ENCODE results near the gene NCAPH2. TPM values are rescaled to one million over a fixed set of nuclear protein-coding genes. Genes with fewer than 3 reads are reported as not detected.

NCAPH2 gene
- total and polyA plus RNA-seq, 2 of the 8 experiments (the other 6 are each of a cell fraction or from before 2014, with no cell fraction given), result 62.2 to 81.6 TPM

DNA sequence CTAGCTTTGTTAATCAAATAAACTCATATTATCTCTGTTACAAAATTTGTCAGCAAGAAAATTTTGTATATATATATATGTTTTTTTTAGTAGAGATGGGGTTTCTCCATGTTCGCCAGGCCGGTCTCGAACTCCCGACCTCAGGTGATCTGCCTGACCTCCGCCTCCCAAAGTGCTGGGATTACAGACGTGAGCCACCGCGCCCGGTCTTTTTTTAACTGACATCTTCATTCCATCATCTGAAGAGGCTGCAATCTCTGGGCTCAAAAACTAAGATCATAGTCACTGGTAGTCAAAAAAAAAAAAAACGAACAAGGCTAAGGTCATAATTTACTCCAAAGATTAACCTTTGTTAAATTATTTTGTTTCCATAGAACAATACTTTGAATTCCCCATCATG, 32.4 kb downstream of the NCAPH2 start:
- H3K4me1 ChIP-seq (replicated peaks in 1 of 4; ENCODE audit: control insufficient read depth in 3 of 4, insufficient read depth in 4 of 4, low read length in 3 of 4), result peaks cover 0 to 2% (median 0%) of the 10 kb centered on the region in 4 experiments; a peak in 1 of 7 replicates
- H2BK120ac ChIP-seq (replicated peaks; ENCODE audit: low read depth, low read length), result no peak overlapping the region
- H3K79me2 ChIP-seq (ENCODE audit: control insufficient read depth in 1 of 2, insufficient read depth in 2 of 2, low read length in 2 of 2), result no peaks in the 10 kb centered on the region
- H2AK5ac ChIP-seq (ENCODE audit: low read depth, low read length), result no peak overlapping the region
- H2BK20ac ChIP-seq (ENCODE audit: low read length), result no peak overlapping the region
- peaks cover 0 to 10% (median 6%) of the 10 kb centered on the region in 4 experiments; a peak in 5 of 7 replicates for H3K27me3 ChIP-seq (replicated peaks in 1 of 4; ENCODE audit: control insufficient read depth in 3 of 4, extremely low read depth in 1 of 4, insufficient read depth in 3 of 4, low read length in 3 of 4)
- no peaks in the 10 kb centered on the region for H3K79me1 ChIP-seq (ENCODE audit: low read depth, low read length)
- no peak overlapping the region for H3K23ac ChIP-seq (ENCODE audit: insufficient read length)
- H3K56ac ChIP-seq (replicated peaks; ENCODE audit: insufficient read length, low read depth, low read length), result no peak overlapping the region
- H2AFZ ChIP-seq (ENCODE audit: low read length), result no peak overlapping the region
- no peak overlapping the region for H2BK5ac ChIP-seq (ENCODE audit: low read depth, low read length)
- CTCF ChIA-PET (ENCODE audit: partially characterized antibody), result interaction anchor here (0.6 to 6.6 kb wide), 4 partner anchors 15 to 1024 kb away, joined by 3 to 36 read pairs (median 3); partner anchors contain the start of gene SCO2
- no peaks in the 10 kb centered on the region for H3K23me2 ChIP-seq (ENCODE audit: low read depth, low read length)
- DNase-seq (ENCODE audit: low read depth in 1 of 2, low spot score in 2 of 2), result no peak
- no peak overlapping the region for H3K4me2 ChIP-seq (ENCODE audit: insufficient read depth in 1 of 2, low read depth in 2 of 2, low read length in 2 of 2)
- H4K91ac ChIP-seq (replicated peaks; ENCODE audit: insufficient read length, low read length), result no peak overlapping the region
- 78% methylated on average over 10 of the region's 10 CpGs; no CpG with 5 or more reads in 1 of the 2 experiments for WGBS, 2 experiments (ENCODE audit: extremely low coverage in 1 of 2, insufficient coverage in 1 of 2, insufficient read length in 1 of 2, insufficient replicate concordance in 2 of 2, low coverage in 1 of 2, low lambda C conversion rate in 2 of 2, missing lambda C conversion rate in 1 of 2)
- H4K20me1 ChIP-seq (replicated peaks in 1 of 2; ENCODE audit: control insufficient read depth in 1 of 2, insufficient read depth in 2 of 2, low read length in 2 of 2), result no peaks in the 10 kb centered on the region
- no peak overlapping the region for H3K14ac ChIP-seq (ENCODE audit: insufficient read length)
- no peaks in the 10 kb centered on the region for H3K36me3 ChIP-seq (ENCODE audit: control insufficient read depth in 2 of 4, insufficient read depth in 4 of 4, low read length in 3 of 4)
- no peak for FAIRE-seq
- H3K27ac ChIP-seq (ENCODE audit: low read depth, low read length), result no peak overlapping the region
- H2BK15ac ChIP-seq (ENCODE audit: low read length), result no peak overlapping the region
- H3K18ac ChIP-seq (ENCODE audit: extremely low read depth, low read length), result no peak overlapping the region
- H3K4ac ChIP-seq (replicated peaks; ENCODE audit: insufficient read length, low read depth, low read length), result no peak overlapping the region
- no peaks in the 10 kb centered on the region for H3K9me3 ChIP-seq (ENCODE audit: insufficient read depth in 2 of 2, low read depth in 1 of 2, low read length in 1 of 2)
- H2BK12ac ChIP-seq (ENCODE audit: low read depth, low read length), result no peak overlapping the region
- no peak overlapping the region for H3K9ac ChIP-seq (replicated peaks in 1 of 4; ENCODE audit: extremely low read depth in 1 of 4, low read depth in 3 of 4, low read length in 3 of 4)
- H4K8ac ChIP-seq (ENCODE audit: extremely low read depth, insufficient read depth, low read length), result no peak overlapping the region
- H3K4me3 ChIP-seq (ENCODE audit: extremely low read depth in 1 of 4, insufficient read depth in 2 of 4, low read depth in 3 of 4, low read length in 4 of 4), result no peak overlapping the region
- POLR2A ChIA-PET (ENCODE audit: partially characterized antibody), result interaction anchor here (1.2 kb wide), 1 partner anchor 12 kb away, joined by 3 read pairs; no protein-coding TSS in a partner anchor
- no peak overlapping the region for H4K5ac ChIP-seq (ENCODE audit: insufficient read length, low read depth, low read length)
- TF ChIP-seq SIN3A (conservative IDR thresholded peaks at IDR 0.05 in 1 of 2, IDR thresholded peaks at IDR 0.05 in 1 of 2; ENCODE audit: low read depth in 1 of 2, low read length in 2 of 2) (no peak), CTBP2 (IDR thresholded peaks at IDR 0.05; ENCODE audit: borderline replicate concordance, insufficient read depth, insufficient read length, low read length) (no peak), ZNF274 (IDR thresholded peaks at IDR 0.05; ENCODE audit: borderline replicate concordance, extremely low read depth, low read length) (no peak), BACH1 (IDR thresholded peaks at IDR 0.05; ENCODE audit: low read length) (no peak), GABPA (IDR thresholded peaks at IDR 0.05; ENCODE audit: borderline replicate concordance, insufficient read depth, low read length) (no peak), MAFK (IDR thresholded peaks at IDR 0.05; ENCODE audit: low read depth, low read length) (no peak), JUND (IDR thresholded peaks at IDR 0.05; ENCODE audit: low read length) (no peak), ATF2 (IDR thresholded peaks at IDR 0.05; ENCODE audit: low read length) (no peak), YY1 (IDR thresholded peaks at IDR 0.05; ENCODE audit: low read depth, low read length) (no peak)

All from H1 (cell line).